Erythroblast (primary cell): ENCODE data around the gene ROPN1L.

Experiments used
- DNase-seq, 2 experiments: peaks; one replicate each; lab custom pipeline; 2025; lab: John Stamatoyannopoulos, UW
- GATA1 ChIP-seq: IDR thresholded peaks from 2 replicates; pipeline ENCODE4 v1.6.1; 2011; ENCODE audit warnings: low read depth, mild to moderate bottlenecking, control low read depth, low read length, moderate library complexity
- POLR2A ChIP-seq: IDR thresholded peaks from 2 replicates; pipeline ENCODE4 v1.6.1; 2011; ENCODE audit warnings: mild to moderate bottlenecking, low read length

The ROPN1L gene

GRCh38 chr5:10457682-10458574 lies 16.2 kb downstream of the ROPN1L start:
- no peak for DNase-seq
- no peak for TF ChIP-seq GATA1

DNA sequence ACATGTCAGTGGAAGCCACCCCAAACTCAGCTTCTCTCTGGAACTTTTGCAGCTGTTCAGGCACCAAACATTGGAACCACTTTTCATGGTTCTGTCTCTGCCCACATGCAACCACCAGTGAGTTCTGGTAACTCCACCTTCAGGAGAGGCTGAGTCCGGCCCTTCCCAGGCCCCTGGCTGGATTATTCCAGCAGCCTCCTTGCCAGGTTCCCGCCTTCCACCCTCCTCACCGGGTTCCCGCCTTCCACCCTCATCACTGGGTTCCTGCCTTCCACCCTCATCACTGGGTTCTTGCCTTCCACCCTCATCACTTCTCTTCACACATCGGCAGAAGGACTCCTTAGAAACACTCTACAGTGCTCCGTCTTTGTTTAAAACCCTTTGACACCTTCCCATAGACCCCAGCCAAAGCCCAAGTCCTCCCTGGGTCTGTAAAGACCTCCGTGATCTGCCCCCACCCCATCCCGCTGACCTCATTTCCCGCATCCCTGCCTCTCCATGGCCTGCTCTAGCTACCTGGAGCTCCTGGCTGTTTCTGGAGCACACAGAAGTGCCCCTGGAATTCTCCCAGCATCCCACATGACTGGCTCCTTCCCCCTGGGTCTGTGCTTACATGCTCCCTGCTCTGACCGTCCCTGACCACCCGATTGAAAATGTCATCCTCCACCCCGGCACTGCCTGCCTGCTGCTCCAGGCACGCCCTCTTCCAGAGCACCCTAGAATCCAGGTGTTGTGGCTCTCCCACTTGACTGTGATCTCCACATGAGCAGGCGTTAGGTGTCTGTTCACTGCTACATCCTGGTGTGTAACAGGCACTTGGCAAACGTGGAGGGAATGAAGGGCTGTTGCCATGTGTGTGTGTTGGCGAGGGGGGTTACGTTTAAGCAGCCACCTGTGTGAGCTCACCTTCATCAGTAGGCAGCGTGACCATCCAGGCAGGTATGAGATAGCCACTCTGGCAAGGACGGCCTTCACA lies 17.7 kb downstream of the ROPN1L start:
- TF ChIP-seq POLR2A (no peak), GATA1 (no peak)
- no peak for DNase-seq

- DNase-seq = no peak
- no peak for TF ChIP-seq POLR2A
- no peak for TF ChIP-seq GATA1
These were observed 18.7 kb downstream of the ROPN1L start for GRCh38 chr5:10460252-10460906.

DNA sequence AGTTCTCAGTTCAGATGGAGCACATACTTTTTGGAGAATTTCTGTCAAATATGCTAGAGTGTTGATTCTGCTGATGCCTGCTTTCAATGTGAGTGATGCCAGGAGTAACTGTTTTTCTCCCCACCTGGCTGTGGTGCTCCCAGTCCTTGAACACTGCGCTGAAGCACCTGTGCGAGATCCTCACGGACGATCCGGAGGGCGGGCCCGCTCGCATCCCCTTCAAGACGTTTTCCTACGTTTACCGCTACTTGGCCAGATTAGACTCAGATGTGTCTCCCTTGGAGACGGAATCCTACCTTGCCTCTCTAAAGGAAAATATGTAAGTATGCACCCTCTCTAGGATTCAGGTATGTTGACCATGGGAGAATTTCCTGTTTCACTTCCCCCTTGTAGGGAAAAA lies 19.4 kb downstream of the ROPN1L start:
- no peak for DNase-seq
- no peak for TF ChIP-seq GATA1
- TF ChIP-seq POLR2A = no peak

- no peak for DNase-seq
- TF ChIP-seq GATA1 (no peak), POLR2A (no peak)
These were observed 20.4 kb downstream of the ROPN1L start for GRCh38 chr5:10461904-10462555.

DNA sequence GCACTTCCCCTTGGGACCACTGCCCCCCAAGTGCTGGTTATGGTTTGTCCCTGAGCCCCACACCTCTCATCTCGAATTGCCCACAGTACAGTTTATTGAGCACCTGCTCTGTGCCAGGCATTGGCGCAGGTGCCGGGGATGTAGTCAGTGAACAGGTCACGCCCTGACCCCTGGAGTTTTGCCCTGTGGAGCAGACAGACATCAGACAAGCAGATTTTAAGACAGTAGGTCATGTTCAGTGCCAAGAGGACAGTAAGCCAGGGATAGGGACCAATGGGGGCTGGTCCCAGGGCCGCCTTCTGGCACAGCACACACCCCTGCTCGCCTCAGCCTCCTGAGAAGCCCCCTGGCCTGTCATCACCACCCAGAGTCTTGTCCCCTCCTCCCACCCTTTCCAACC lies 21.9 kb downstream of the ROPN1L start:
- TF ChIP-seq POLR2A (no peak), GATA1 (no peak)
- DNase-seq = no peak

DNA sequence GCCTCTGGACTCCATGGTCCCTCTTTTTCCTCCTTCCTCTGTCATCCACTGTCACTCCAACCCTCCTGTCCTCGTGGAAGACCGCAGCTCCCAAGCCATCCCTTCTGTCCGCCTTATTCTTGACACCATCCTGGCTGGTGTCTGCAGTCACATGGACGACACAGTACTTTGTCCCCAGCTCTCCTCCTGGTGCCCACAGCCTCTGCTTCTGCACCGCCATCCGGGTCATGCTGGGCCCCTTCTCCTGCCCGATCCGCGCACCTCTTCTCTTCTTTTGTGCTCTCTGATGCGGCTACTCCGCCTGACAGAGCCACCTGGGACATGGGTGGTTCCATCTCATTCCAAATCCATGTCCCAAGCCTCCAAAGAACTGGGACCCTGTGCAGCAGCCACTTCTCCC lies 22.5 kb downstream of the ROPN1L start:
- DNase-seq = no peak

DNA sequence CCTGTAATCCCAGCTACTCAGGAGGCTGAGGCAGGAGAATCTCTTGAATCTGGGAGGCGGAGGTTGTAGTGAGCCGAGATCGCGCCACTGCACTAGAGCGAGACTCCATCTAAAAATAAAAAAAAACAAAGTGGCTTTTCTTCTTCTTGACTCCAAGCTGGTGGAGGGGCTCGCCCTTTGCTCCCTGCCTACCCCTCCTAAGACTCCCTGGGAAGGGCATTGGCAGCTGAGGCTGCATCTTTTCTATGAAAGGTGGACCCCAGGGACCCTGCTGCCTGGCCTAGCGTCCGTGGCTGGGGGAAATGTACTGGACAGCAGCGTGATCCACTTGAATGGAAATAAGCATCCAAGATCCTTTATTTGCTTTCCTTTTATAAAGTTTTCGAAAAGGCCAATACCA lies 24.0 kb downstream of the ROPN1L start:
- no peak for DNase-seq
- TF ChIP-seq GATA1 (no peak), POLR2A (no peak)

More for the DNA sequence above, 22.5 kb downstream of the ROPN1L start:
- no peak for TF ChIP-seq POLR2A
- TF ChIP-seq GATA1 = no peak

DNA sequence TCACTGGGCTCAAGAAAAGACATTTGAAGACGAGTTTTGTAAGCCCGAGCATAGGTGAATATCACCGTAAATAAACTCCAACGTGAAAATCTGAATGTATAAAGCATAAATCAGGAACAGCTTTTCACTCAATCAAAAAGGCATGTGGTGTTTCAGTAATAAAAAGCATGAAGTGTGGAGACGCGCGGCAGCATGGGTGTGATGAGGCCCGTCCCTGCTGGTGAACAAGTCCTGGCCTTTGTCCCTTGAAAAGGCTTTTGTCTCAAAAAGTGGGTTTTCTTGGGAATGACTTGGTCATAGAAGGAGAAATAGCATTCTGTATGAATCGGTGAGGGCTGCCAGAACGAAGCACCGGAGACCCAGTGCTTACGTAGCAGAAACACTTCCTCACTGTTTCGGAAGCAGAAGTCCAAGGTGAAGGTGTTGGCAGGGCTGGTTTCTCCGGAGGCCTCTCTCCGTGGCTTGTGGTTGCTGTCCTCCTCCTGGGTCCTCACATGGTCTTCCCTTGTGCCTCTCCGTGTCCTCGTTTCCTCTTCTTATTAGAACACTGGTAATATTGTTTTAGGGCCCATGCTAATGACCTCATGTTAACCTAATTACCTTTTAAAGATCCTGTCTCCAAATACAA lies 24.9 kb downstream of the ROPN1L start:
- no peak for TF ChIP-seq POLR2A
- TF ChIP-seq GATA1 = no peak
- DNase-seq = no peak

DNA sequence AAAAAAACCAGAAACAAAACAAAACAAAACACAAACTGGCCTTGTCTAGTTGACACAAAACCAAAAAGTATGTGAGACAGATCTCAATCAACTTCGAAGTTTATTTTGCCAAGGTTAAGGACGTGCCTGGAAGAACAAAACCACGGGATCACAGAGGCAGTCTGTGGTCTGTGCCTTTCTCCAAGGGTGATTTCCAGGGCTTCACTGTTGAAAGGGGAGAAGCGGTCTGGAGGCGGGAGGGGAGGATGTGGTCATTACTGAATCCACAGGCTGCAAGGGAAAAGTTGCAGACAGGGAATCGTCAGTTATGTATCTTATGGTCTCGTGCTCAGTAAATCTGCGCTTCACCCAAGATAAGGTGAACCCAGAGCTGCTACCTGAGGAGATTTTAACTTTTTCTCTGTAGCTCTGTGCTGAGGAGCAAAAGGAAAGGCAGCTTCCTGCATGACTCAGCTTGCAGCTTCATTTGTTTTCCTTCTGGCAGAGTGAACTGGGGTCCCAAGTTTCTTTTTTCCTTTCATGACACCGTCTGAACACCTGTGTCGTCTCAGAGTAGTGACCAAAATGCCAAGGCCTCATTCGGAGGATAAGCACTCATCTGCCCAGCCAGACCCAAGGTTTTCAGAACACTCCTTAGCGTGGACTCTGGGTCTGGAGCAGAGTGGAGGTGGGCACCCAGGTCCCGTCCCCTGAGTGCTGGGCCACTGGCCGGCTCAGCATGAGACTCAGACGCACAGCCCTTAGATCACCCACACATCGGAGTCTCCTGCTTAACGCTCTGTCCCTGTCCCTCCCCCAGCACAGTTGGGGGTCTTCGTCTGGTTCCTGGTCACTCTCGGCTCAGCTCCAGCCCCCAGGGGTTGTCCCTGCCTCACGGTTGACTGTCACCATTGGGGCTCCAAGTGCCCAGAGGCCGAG lies 25.9 kb downstream of the ROPN1L start:
- DNase-seq = no peak
- no peak for TF ChIP-seq POLR2A
- TF ChIP-seq GATA1 = no peak

DNA sequence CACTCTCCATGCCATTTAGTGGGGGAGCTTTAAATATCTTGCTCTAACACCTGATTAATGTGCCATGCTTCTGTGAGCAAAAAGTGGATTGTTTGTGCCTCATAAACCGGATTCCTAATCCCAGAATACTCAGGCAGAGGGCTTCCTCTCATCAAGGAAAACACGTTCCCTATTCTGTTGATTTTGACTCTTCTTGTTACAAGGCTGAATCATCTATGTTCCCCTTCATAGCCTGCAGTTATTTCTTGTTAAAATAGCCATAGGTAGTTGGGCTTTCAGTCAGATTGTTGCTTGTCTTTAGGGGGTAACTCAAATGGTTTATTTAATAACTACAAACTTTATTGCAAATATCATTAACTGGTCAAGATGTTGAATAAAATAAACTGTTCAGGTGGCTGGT lies 26.6 kb downstream of the ROPN1L start:
- no peak for DNase-seq
- no peak for TF ChIP-seq POLR2A
- no peak for TF ChIP-seq GATA1
